Omental fat pad (tissue), 4 donors: ENCODE measurements around the gene CCND1. TPM values are rescaled to one million over a fixed set of nuclear protein-coding genes. Genes with fewer than 3 reads are reported as not detected.

Source experiments
- ATAC-seq: fragments of 150-250 bp; one replicate; pipeline ENCODE4 v1.9.1; 2016; ENCODE audit warnings: mild to moderate bottlenecking, moderate library complexity; ENCODE audit not compliant: low FRiP score
- DNase-seq: peaks from one replicate; pipeline ENCODE4 v3.0.0-alpha.2; 2019; ENCODE audit warnings: low spot score
- CTCF ChIP-seq, 3 donors: fragments of 450-650 bp; IDR thresholded peaks; one replicate each; pipeline ENCODE4 v1.5.1; 2016 to 2017; ENCODE audit warnings: antibody characterized with exemption in 3 of 3, mild to moderate bottlenecking in 3 of 3, moderate library complexity in 2 of 3
- total RNA-seq, 4 donors: library from RNA; depleted of rRNA; stranded (reverse); fragments of >200 nt; gene quantifications; one replicate each; pipeline ENCODE4 v1.1.0, GENCODE V29; 2016

Gene CCND1
- total RNA-seq, 4 donors from 2014 or later: 40.3 to 216 (median 58.2) TPM

DNA sequence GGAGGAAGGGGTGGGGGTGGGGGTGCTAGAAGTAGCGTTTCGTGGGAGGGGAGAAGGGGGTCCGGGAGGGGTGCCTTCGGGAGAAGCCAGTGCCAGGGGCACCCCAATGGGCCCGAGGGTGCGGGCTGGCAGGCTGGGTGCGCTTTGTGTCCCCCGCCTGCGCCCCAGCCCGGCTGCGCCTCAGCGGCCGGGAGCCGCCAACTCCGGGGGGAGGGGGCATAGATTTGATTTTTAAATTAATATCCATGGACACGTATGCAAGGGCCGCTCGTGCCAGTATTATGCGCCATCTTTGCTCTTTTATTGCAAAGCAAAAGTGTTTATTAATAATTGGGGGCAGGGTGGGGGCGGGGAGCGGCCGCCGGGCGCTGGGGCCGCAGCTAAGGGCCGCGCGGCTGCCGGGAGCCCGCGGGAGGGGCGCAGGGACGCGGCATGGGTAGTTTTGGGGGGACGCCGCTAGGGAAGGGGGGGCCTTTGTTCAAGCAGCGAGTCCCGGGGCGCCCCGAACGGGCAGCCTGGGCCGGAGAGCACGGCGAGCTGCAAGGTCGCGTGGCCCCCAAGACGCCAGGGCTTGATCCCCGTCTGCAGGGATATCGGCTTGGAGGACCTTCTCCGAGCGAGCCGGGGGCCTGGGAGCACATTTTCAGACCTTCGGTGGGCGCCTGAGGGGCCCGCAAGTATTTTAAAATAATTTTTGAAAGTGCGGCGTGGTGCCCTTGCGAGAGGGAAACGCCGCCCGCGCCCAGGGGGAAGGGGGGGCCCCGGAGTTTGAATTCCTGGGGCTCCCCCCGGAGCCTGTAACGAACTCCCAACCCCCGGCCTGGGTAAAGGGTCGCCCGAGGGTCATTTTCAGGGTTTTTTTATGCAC is 959 bp downstream of the CCND1 start:
- ATAC-seq: no peak
- DNase-seq: no peak
- no peak for TF ChIP-seq CTCF (IDR thresholded peaks at IDR 0.05)

GRCh38 chr11:69642549-69642912 is 1.6 kb downstream of the CCND1 start:
- no peak for TF ChIP-seq CTCF (IDR thresholded peaks at IDR 0.05)
- no peak for DNase-seq
- ATAC-seq: no peak

- ATAC-seq (peak; percentile 58), DNase-seq (peak; percentile 36)
- peak in 2 of 3 donors; percentile 39 to 56 for TF ChIP-seq CTCF (IDR thresholded peaks at IDR 0.05)
These were observed 2.1 kb downstream of the CCND1 start for GRCh38 chr11:69642913-69643632.

- ATAC-seq (no peak), DNase-seq (no peak)
- no peak for TF ChIP-seq CTCF (IDR thresholded peaks at IDR 0.05)
These were observed 2.7 kb downstream of the CCND1 start for GRCh38 chr11:69643646-69644045.

DNA sequence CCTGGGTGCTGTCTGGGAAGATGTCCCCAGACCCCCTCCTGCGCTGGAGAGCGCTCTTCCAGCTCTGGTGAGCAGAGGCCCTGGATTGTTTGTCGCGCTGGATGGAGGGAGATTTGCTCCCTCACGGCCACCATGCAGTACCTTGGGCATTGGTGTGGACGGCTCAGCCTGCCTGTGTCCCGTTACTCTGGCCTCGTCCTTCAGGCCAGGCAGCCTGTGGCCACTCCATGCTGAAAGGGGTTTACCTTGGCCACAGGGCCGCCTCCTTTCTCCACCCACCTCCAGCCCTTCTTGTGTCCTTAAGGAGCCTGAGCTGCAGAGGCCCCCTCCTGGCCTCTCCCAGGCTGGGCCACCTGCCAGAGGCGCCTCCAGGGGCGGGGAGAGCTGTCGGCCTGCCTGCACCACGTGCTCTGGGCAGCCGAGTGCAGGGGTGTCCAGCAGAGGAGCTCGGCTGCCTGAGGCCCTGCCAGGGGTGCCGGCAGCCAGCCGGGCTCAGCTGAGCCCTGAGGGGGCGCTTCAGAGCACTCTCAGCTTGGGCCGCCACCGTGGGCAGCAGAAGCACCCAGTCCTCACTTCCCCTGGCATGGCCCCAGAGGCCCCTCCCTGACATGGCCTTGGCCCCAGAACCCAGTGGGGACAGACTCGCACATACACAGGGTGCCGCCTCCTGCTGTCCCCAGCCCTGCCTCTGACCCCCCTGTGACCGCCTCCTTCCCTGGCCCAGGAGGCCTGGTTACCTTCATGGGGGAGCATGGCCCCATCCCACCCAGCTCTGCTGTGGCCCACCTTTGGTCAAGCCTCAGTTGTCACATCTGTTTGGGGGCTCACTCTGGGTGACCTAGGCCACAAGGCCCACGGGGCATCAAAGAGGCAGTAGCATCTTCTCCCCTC is 3.4 kb downstream of the CCND1 start:
- TF ChIP-seq CTCF (IDR thresholded peaks at IDR 0.05): no peak
- peak; percentile 27 for ATAC-seq
- no peak for DNase-seq

GRCh38 chr11:69644962-69645675 is 4.2 kb downstream of the CCND1 start:
- DNase-seq: no peak
- no peak for ATAC-seq
- TF ChIP-seq CTCF (IDR thresholded peaks at IDR 0.05): no peak
